K562 (cell line): ENCODE results near the gene HNMT. TPM values are rescaled to one million over a fixed set of nuclear protein-coding genes. Genes with fewer than 3 reads are reported as not detected.

Source experiments
- ATAC-seq: fragments of 200-7000 bp; cut with Tn5 transposase; 3 replicates; pipeline ENCODE4 v1.9.1; 2020; ENCODE audit warnings: moderate library complexity
- BruUV-seq: library from RNA; stranded (reverse); fragments of 400-500 nt; replicated peaks from 2 replicates; lab custom pipeline; 2021; lab: Mats Ljungman, UMichigan
- CTCF ChIA-PET: fragments of 300-600 bp; formaldehyde crosslinking; extraction: SDS; loops from one replicate; lab custom pipeline; 2021; ENCODE audit warnings: low intra/inter-chr PET ratio; lab: Yijun Ruan, JAX
- POLR2A ChIA-PET: fragments of 300-600, 350-650 bp; sonication (Branson Sonifier 250); formaldehyde crosslinking; extraction: SDS; loops from one replicate; lab custom pipeline; 2021; ENCODE audit warnings: antibody characterized with exemption, inconsistent platforms; lab: Yijun Ruan, JAX
- DNase-seq, 4 experiments: peaks; one replicate each; pipeline versions ENCODE4 v3.0.0 to v3.0.0-alpha.2; 2011 to 2018; ENCODE audit warnings: low spot score in 3 of 4, mixed read lengths in 3 of 4; ENCODE audit errors: extremely low read depth in 1 of 4
- FAIRE-seq: peaks from 2 replicates; lab custom pipeline; 2011; peaks lifted over from hg19 to GRCh38; lab: Jason Lieb, UNC
- H2AFZ ChIP-seq: 2 replicates; pipeline ENCODE4 v1.6.0; 2011; ENCODE audit warnings: low read depth, low read length, control low read depth, inconsistent platforms
- H3K27ac ChIP-seq: fragments of 200-600 bp; 3 replicates; pipeline ENCODE4 v1.8.0; 2011; ENCODE audit warnings: low read depth, mild to moderate bottlenecking, control low read depth, inconsistent platforms, low read length, moderate library complexity, mixed read lengths; ENCODE audit errors: extremely low read depth
- H3K27me3 ChIP-seq, 2 experiments: fragments of 300-600 bp in 1 of 2; 2 replicates in 1 of 2; 3 replicates in 1 of 2; pipeline versions ENCODE4 v1.6.0 to v1.8.0; 2011; ENCODE audit warnings: inconsistent platforms in 2 of 2, low read length in 2 of 2, mild to moderate bottlenecking in 1 of 2, mixed read lengths in 1 of 2, moderate library complexity in 1 of 2; ENCODE audit not compliant: control insufficient read depth in 2 of 2, insufficient read depth in 2 of 2
- H3K36me3 ChIP-seq: fragments of 300-600 bp; 3 replicates; pipeline ENCODE4 v1.8.0; 2011; ENCODE audit warnings: mild to moderate bottlenecking, low read length, inconsistent platforms; ENCODE audit not compliant: control insufficient read depth, insufficient read depth
- H3K4me1 ChIP-seq, 2 experiments: fragments of 200-600 bp in 1 of 2; replicated peaks in 1 of 2; 2 replicates in 1 of 2; 3 replicates in 1 of 2; pipeline versions ENCODE4 v1.5.1 to v1.8.0; 2011; ENCODE audit warnings: inconsistent platforms in 2 of 2, low read length in 2 of 2, mild to moderate bottlenecking in 1 of 2, mixed read lengths in 1 of 2, moderate library complexity in 1 of 2; ENCODE audit not compliant: control insufficient read depth in 2 of 2, insufficient read depth in 2 of 2
- H3K4me2 ChIP-seq: 2 replicates; pipeline ENCODE4 v1.6.1; 2011; ENCODE audit warnings: low read length, control low read depth, inconsistent platforms, mixed read lengths; ENCODE audit not compliant: insufficient read depth
- H3K4me3 ChIP-seq: fragments of 200-600 bp; sonication (generic), shearing (Covaris generic); 2 replicates; pipeline ENCODE4 v1.5.1; 2016; ENCODE audit warnings: control low read depth, inconsistent platforms
- H3K79me2 ChIP-seq: fragments of 200-600 bp; 3 replicates; pipeline ENCODE4 v1.8.0; 2011; ENCODE audit warnings: low read length, inconsistent platforms; ENCODE audit not compliant: control insufficient read depth, insufficient read depth
- H3K9ac ChIP-seq, 2 experiments: 2 replicates each; pipeline versions ENCODE4 v1.6.0 to v1.6.1; 2011; ENCODE audit warnings: low read depth in 2 of 2, low read length in 2 of 2, control low read depth in 1 of 2, inconsistent platforms in 1 of 2, mild to moderate bottlenecking in 1 of 2, mixed read lengths in 1 of 2; ENCODE audit not compliant: insufficient read depth in 1 of 2
- H3K9me1 ChIP-seq: one replicate; pipeline ENCODE4 v1.6.0; 2011; ENCODE audit warnings: inconsistent platforms, mild to moderate bottlenecking, low read length, moderate library complexity; ENCODE audit not compliant: control insufficient read depth, insufficient read depth
- H3K9me3 ChIP-seq: replicated peaks from 2 replicates; pipeline ENCODE4 v1.5.1; 2011; ENCODE audit warnings: low read depth, low read length, inconsistent platforms; ENCODE audit not compliant: control insufficient read depth, insufficient read depth
- H4K20me1 ChIP-seq: replicated peaks from 2 replicates; pipeline ENCODE4 v1.6.1; 2011; ENCODE audit warnings: low read length, inconsistent platforms, mixed read lengths; ENCODE audit not compliant: control insufficient read depth, insufficient read depth
- CBFA2T3 ChIP-seq: fragments of 450-650 bp; IDR thresholded peaks from 2 replicates; pipeline ENCODE4 v1.6.1; 2017
- FOSL1 ChIP-seq: fragments of 200-800 bp; sonication (Bioruptor generic); conservative IDR thresholded peaks from 2 replicates; pipeline ENCODE4 v1.6.1; 2016; ENCODE audit warnings: missing genetic modification characterization, missing compliant biosample characterization
- GTF2F1 ChIP-seq: IDR thresholded peaks from 2 replicates; pipeline ENCODE4 v1.6.1; 2011; ENCODE audit warnings: low read depth, low read length, improper control_type of control experiment
- JUN ChIP-seq, 2 experiments: sonication (generic) in 1 of 2; formaldehyde crosslinking in 1 of 2; IDR thresholded peaks; 2 replicates each; pipeline versions ENCODE4 v1.6.1 to v1.8.0; 2012 to 2022; ENCODE audit warnings: borderline replicate concordance in 2 of 2, mild to moderate bottlenecking in 2 of 2, improper control_type of control experiment in 1 of 2, low read depth in 1 of 2, low read length in 1 of 2, missing genetic modification reagents in 1 of 2
- RCOR1 ChIP-seq, 2 experiments: IDR thresholded peaks; 2 replicates each; pipeline ENCODE4 v1.6.1; 2012; ENCODE audit warnings: low read depth in 2 of 2, low read length in 2 of 2, borderline replicate concordance in 1 of 2, improper control_type of control experiment in 1 of 2
- SMC3 ChIP-seq: conservative IDR thresholded peaks from 2 replicates; pipeline ENCODE4 v1.6.1; 2011; ENCODE audit warnings: low read depth, low read length, improper control_type of control experiment; ENCODE audit not compliant: insufficient read depth
- ZC3H4 ChIP-seq: sonication (generic); formaldehyde crosslinking; IDR thresholded peaks from 2 replicates; pipeline ENCODE4 v1.9.0; 2021; ENCODE audit warnings: missing genetic modification reagents, borderline replicate concordance
- ZFPM2 ChIP-seq: fragments of 250-450 bp; sonication (Bioruptor Pico); IDR thresholded peaks from 2 replicates; pipeline ENCODE4 v1.5.1; 2022; ENCODE audit warnings: mild to moderate bottlenecking
- ZNF431 ChIP-seq: sonication (generic); formaldehyde crosslinking; IDR thresholded peaks from 2 replicates; pipeline ENCODE4 v1.8.0; 2022; ENCODE audit warnings: mild to moderate bottlenecking, missing genetic modification reagents
- in situ Hi-C: fragments of 300-500 bp; cut with MboI; formaldehyde crosslinking; loops from 4 replicates; pipeline ENCODE4 v1.15.0; 2018; ENCODE audit warnings: inconsistent platforms, mixed read lengths
- intact Hi-C: fragments of 100-400 bp; cut with micrococcal nuclease; formaldehyde crosslinking; loops from 2 replicates; pipeline ENCODE4 v1.14.2; 2022
- polyA plus RNA-seq, 8 experiments: library from polyadenylated mRNA; depleted of rRNA in 4 of 8; stranded (reverse) in 5 of 8; unstranded in 3 of 8; fragments of >200 nt; fragmentation: Nextera tagmentation in 2 of 8; fragmentation: Illumina TruSeq in 1 of 8; extraction: Ambion mirVana in 2 of 8; extraction: Trizol in 1 of 8; gene quantifications; 2 replicates each; pipeline versions ENCODE4 v1.2.1 to v1.2.3, GENCODE V29; 2011 to 2014; ENCODE audit warnings: inconsistent platforms in 1 of 8, missing spikeins in 1 of 8
- total RNA-seq, 7 experiments: library from RNA; depleted of rRNA in 6 of 7; stranded (reverse); fragments of >200 nt in 6 of 7; fragmentation: Illumina TruSeq in 2 of 7; extraction: Trizol in 2 of 7; gene quantifications; 2 replicates each; pipeline versions ENCODE4 v1.2.1 to v1.2.3, GENCODE V29; 2011 to 2021; ENCODE audit warnings: low replicate concordance in 1 of 7
- TF ChIP-seq, protein P1 (sequence below), 2 experiments: fragments of 450-650 bp in 1 of 2; sonication (generic) in 1 of 2; formaldehyde crosslinking in 1 of 2; IDR thresholded peaks in 1 of 2; conservative IDR thresholded peaks in 1 of 2; 2 replicates each; pipeline versions ENCODE4 v1.6.1 to v1.8.1; 2016 to 2023; ENCODE audit warnings: mild to moderate bottlenecking in 2 of 2, moderate library complexity in 2 of 2, inconsistent platforms in 1 of 2, missing genetic modification reagents in 1 of 2
- TF ChIP-seq, protein P2 (sequence below): sonication (generic); formaldehyde crosslinking; IDR thresholded peaks from 2 replicates; pipeline ENCODE4 v1.8.0; 2022; ENCODE audit warnings: mild to moderate bottlenecking, missing genetic modification reagents
- TF ChIP-seq, protein P3 (sequence below), 2 experiments: fragments of 450-650 bp; IDR thresholded peaks; 2 replicates each; pipeline ENCODE4 v1.6.1; 2016; ENCODE audit warnings: mild to moderate bottlenecking in 2 of 2, borderline replicate concordance in 1 of 2, low read depth in 1 of 2, moderate library complexity in 1 of 2

HNMT gene
- total and polyA plus RNA-seq, 9 of the 15 experiments (the other 6 are each of a cell fraction or from before 2014, with no cell fraction given) = 3.1 to 10.9 (median 5.3) TPM

DNA sequence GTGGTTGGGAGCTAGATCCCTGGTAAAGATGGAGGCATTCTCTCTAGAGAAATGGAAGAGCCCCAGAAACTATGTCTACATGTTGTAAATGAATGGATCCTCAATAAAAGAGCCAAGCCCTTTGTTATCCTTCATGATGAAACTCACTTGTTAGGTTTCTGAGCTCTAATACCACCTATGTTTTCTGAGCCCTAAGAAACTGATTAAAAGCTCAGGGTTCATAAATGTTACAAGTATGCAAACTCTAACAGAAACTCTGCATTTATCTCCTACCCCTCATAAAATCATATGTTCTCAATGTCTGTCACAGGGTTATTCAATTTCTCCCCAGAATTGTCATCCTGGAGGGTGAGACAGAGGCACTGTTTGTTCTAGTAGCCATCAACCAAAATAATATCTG lies 18.0 kb upstream of the HNMT start:
- BruUV-seq = no TSS peak
- H3K4me3 ChIP-seq = no peak overlapping the region
- no peaks in the 10 kb centered on the region for H3K36me3 ChIP-seq
- peaks cover 4 to 9% of the 10 kb centered on the region in 2 experiments; a peak in 2 of 5 replicates for H3K4me1 ChIP-seq
- ChIA-PET POLR2A (no interaction called here), CTCF (interaction anchor here (1.2 kb wide), 1 partner anchor 152 kb away, joined by 3 read pairs; no protein-coding TSS in a partner anchor)
- no peak for ATAC-seq
- H3K27me3 ChIP-seq = no peaks in the 10 kb centered on the region
- H3K79me2 ChIP-seq = no peaks in the 10 kb centered on the region
- H3K9me1 ChIP-seq = no peaks in the 10 kb centered on the region
- no peak for DNase-seq
- no peaks in the 10 kb centered on the region for H4K20me1 ChIP-seq
- no peak for FAIRE-seq
- no peak overlapping the region for H3K4me2 ChIP-seq
- in situ Hi-C loops = loop anchor here (5.0 kb wide), 1 partner anchor 141 kb away; no protein-coding TSS in a partner anchor
- intact Hi-C loops = loop anchor here (10.0 kb wide), 1 partner anchor 429 kb away; no protein-coding TSS in a partner anchor
- no peak overlapping the region for H3K9ac ChIP-seq
- H2AFZ ChIP-seq = no peak overlapping the region
- no peaks in the 10 kb centered on the region for H3K9me3 ChIP-seq
- no peak overlapping the region for H3K27ac ChIP-seq
- TF ChIP-seq ZC3H4 (CRISPR knock-in tag) = no peak
- TF ChIP-seq FOSL1 (tag) = no peak
- no peak for TF ChIP-seq JUN (IDR thresholded peaks at IDR 0.05; ENCODE audit: borderline replicate concordance, low read depth, low read length)
- TF ChIP-seq JUN (CRISPR knock-in tag; IDR thresholded peaks at IDR 0.05; ENCODE audit: borderline replicate concordance) = no peak
- TF ChIP-seq ZNF431 (CRISPR knock-in tag) = no peak
- no peak for TF ChIP-seq ZFPM2 (CRISPR knock-in tag)
- TF ChIP-seq SMC3 = no peak
- no peak for TF ChIP-seq GTF2F1
- TF ChIP-seq, protein P1, sequence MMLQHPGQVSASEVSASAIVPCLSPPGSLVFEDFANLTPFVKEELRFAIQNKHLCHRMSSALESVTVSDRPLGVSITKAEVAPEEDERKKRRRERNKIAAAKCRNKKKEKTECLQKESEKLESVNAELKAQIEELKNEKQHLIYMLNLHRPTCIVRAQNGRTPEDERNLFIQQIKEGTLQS (IDR thresholded peaks at IDR 0.05) = no peak
- TF ChIP-seq, protein P1 (CRISPR knock-in tag; conservative IDR thresholded peaks at IDR 0.05) = no peak
- TF ChIP-seq CBFA2T3 = no peak
- TF ChIP-seq, protein P2, sequence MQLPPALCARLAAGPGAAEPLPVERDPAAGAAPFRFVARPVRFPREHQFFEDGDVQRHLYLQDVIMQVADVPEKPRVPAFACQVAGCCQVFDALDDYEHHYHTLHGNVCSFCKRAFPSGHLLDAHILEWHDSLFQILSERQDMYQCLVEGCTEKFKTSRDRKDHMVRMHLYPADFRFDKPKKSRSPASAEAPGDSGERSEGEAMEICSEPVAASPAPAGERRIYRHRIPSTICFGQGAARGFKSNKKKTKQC (CRISPR knock-in tag) = no peak
- TF ChIP-seq, protein P3, sequence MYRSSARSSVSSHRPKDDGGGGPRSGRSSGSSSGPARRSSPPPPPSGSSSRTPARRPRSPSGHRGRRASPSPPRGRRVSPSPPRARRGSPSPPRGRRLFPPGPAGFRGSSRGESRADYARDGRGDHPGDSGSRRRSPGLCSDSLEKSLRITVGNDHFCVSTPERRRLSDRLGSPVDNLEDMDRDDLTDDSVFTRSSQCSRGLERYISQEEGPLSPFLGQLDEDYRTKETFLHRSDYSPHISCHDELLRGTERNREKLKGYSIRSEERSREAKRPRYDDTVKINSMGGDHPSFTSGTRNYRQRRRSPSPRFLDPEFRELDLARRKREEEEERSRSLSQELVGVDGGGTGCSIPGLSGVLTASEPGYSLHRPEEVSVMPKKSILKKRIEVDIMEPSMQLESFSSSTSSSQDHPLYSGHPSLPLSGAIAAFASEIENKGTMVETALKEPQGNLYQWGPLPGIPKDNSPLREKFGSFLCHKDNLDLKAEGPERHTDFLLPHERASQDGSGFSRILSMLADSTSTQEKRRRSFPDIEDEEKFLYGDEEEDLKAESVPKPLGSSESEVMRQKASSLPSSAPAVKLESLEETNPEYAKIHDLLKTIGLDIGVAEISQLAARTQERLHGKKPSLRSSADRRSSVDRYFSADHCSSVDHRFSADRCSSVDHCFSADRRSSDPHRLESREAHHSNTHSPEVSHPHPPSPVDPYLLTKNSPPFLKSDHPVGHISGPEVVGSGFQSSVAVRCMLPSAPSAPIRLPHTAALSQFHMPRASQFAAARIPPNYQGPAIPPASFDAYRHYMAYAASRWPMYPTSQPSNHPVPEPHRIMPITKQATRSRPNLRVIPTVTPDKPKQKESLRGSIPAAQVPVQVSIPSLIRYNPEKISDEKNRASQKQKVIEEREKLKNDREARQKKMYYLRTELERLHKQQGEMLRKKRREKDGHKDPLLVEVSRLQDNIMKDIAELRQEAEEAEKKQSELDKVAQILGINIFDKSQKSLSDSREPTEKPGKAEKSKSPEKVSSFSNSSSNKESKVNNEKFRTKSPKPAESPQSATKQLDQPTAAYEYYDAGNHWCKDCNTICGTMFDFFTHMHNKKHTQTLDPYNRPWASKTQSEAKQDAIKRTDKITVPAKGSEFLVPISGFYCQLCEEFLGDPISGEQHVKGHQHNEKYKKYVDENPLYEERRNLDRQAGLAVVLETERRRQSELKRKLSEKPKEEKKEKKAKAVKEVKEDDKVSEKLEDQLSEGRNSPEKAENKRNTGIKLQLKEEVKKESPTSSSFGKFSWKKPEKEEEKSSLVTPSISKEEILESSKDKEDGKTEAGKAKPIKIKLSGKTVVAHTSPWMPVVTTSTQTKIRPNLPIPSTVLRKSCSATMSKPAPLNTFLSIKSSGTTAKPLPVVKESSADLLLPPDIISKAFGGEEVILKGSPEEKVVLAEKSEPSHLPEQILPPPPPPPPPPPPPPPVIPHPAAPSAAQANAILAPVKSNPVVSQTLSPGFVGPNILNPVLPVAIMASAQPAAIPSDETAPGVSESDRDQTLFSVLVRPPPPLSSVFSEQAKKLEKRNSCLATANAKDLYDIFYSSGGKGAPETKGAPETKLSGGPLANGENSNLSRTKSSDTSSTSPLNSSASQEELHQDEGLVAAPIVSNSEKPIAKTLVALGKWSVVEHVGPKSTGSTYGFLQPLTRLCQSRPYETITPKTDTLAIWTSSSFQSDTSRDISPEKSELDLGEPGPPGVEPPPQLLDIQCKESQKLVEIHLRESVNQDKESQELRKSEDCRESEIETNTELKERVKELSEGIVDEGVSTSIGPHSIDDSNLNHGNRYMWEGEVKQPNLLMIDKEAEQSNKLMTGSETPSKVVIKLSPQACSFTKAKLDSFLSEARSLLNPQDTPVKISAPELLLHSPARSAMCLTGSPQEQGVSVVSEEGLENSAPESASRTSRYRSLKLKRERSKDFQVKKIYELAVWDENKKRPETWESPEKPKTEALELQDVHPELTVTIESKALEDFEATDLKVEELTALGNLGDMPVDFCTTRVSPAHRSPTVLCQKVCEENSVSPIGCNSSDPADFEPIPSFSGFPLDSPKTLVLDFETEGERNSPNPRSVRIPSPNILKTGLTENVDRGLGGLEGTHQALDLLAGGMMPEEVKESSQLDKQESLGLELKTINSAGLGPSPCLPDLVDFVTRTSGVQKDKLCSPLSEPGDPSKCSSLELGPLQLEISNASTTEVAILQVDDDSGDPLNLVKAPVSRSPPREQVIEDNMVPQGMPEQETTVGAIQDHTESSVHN (IDR thresholded peaks at IDR 0.05; ENCODE audit: borderline replicate concordance in 1 of 2, low read depth in 1 of 2) = no peak
- TF ChIP-seq RCOR1 (IDR thresholded peaks at IDR 0.05; ENCODE audit: borderline replicate concordance in 1 of 2, low read depth in 2 of 2, low read length in 2 of 2) = no peak
